CD14-positive monocyte (primary cell): Measurements from ENCODE around the gene TRAPPC10. TPM values are rescaled to one million over a fixed set of nuclear protein-coding genes. Genes with fewer than 3 reads are reported as not detected.

Experiments
- DNase-seq, 3 donors: peaks; one replicate each; pipeline ENCODE4 v3.0.0-alpha.2; 2011 to 2022
- H2AFZ ChIP-seq: 2 replicates; pipeline ENCODE4 v1.6.0; 2012; ENCODE audit warnings: mild to moderate bottlenecking, low read depth, low read length, inconsistent platforms; ENCODE audit not compliant: insufficient read depth, poor library complexity, severe bottlenecking
- H3K27ac ChIP-seq, 2 donors: 1 replicate in 1 of 2; 2 replicates in 1 of 2; pipeline ENCODE4 v1.5.1; 2012 to 2013; ENCODE audit warnings: low read length in 2 of 2, control low read depth in 1 of 2, inconsistent platforms in 1 of 2, low read depth in 1 of 2, mild to moderate bottlenecking in 1 of 2
- H3K27me3 ChIP-seq, 2 donors: one replicate each; pipeline versions ENCODE4 v1.6.0 to v1.6.1; 2011 to 2013; ENCODE audit warnings: low read length in 2 of 2; ENCODE audit not compliant: control insufficient read depth in 2 of 2, insufficient read depth in 2 of 2
- H3K36me3 ChIP-seq, 2 donors: replicated peaks in 1 of 2; 1 replicate in 1 of 2; 2 replicates in 1 of 2; pipeline versions ENCODE4 v1.5.1 to v1.6.1; 2012 to 2013; ENCODE audit warnings: low read length in 2 of 2, control low read depth in 1 of 2, inconsistent platforms in 1 of 2, mild to moderate bottlenecking in 1 of 2; ENCODE audit not compliant: insufficient read depth in 2 of 2, control insufficient read depth in 1 of 2
- H3K4me1 ChIP-seq, 2 donors: 1 replicate in 1 of 2; 2 replicates in 1 of 2; pipeline versions ENCODE4 v1.5.1 to v1.6.1; 2012 to 2013; ENCODE audit warnings: low read length in 2 of 2, control low read depth in 1 of 2, inconsistent platforms in 1 of 2, mild to moderate bottlenecking in 1 of 2, moderate library complexity in 1 of 2; ENCODE audit not compliant: insufficient read depth in 2 of 2, control insufficient read depth in 1 of 2
- H3K4me2 ChIP-seq: replicated peaks from 2 replicates; pipeline ENCODE3; 2012; ENCODE audit warnings: low read length, moderate library complexity, mild to moderate bottlenecking; ENCODE audit not compliant: poor library complexity, severe bottlenecking; ENCODE audit errors: extremely low read depth
- H3K4me3 ChIP-seq, 3 experiments: fragments of 200-600 bp in 1 of 3; sonication (generic) in 1 of 3; replicated peaks in 1 of 3; 1 replicate in 2 of 3; 2 replicates in 1 of 3; pipeline ENCODE4 v1.5.1; 2011 to 2013; ENCODE audit warnings: low read length in 3 of 3, mild to moderate bottlenecking in 3 of 3, control low read depth in 2 of 3, low read depth in 2 of 3, inconsistent platforms in 1 of 3, moderate library complexity in 1 of 3
- H3K79me2 ChIP-seq: 2 replicates; pipeline ENCODE4 v1.6.0; 2012; ENCODE audit warnings: mild to moderate bottlenecking, control low read depth, inconsistent platforms, low read length, moderate library complexity; ENCODE audit not compliant: insufficient read depth
- H3K9ac ChIP-seq: 2 replicates; pipeline ENCODE4 v1.6.0; 2017; ENCODE audit warnings: low read length, mild to moderate bottlenecking; ENCODE audit not compliant: insufficient read depth, poor library complexity, severe bottlenecking
- H3K9me3 ChIP-seq, 2 donors: replicated peaks in 1 of 2; 1 replicate in 1 of 2; 2 replicates in 1 of 2; pipeline versions ENCODE4 v1.5.1 to v1.6.1; 2012 to 2013; ENCODE audit warnings: low read length in 2 of 2, control low read depth in 1 of 2; ENCODE audit not compliant: control insufficient read depth in 1 of 2, insufficient read depth in 1 of 2
- H4K20me1 ChIP-seq: 2 replicates; pipeline ENCODE4 v1.6.0; 2012; ENCODE audit warnings: mild to moderate bottlenecking, low read length, control low read depth, moderate library complexity; ENCODE audit not compliant: insufficient read depth
- H3K27ac Mint-ChIP-seq, 7 donors: one replicate each; pipeline ENCODE4 v1.8.0; 2020; ENCODE audit warnings: mild to moderate bottlenecking in 7 of 7, mixed read lengths in 7 of 7, moderate library complexity in 6 of 7, inconsistent platforms in 2 of 7
- H3K27me3 Mint-ChIP-seq, 3 donors: one replicate each; pipeline ENCODE4 v1.8.0; 2021 to 2022; ENCODE audit warnings: low read depth in 3 of 3, mild to moderate bottlenecking in 3 of 3, mixed read lengths in 3 of 3, moderate library complexity in 3 of 3, inconsistent platforms in 1 of 3
- H3K36me3 Mint-ChIP-seq, 2 donors: one replicate each; pipeline ENCODE4 v1.8.0; 2020; ENCODE audit warnings: mixed read lengths in 2 of 2, inconsistent platforms in 1 of 2, mild to moderate bottlenecking in 1 of 2
- H3K4me1 Mint-ChIP-seq: one replicate; pipeline ENCODE4 v1.8.0; 2020; ENCODE audit warnings: mild to moderate bottlenecking, mixed read lengths
- H3K4me3 Mint-ChIP-seq, 2 donors: one replicate each; pipeline ENCODE4 v1.8.0; 2020; ENCODE audit warnings: mild to moderate bottlenecking in 2 of 2, mixed read lengths in 2 of 2, moderate library complexity in 1 of 2
- H3K9me3 Mint-ChIP-seq, 7 donors: one replicate each; pipeline ENCODE4 v1.8.0; 2020 to 2022; ENCODE audit warnings: mixed read lengths in 7 of 7, mild to moderate bottlenecking in 6 of 7, moderate library complexity in 6 of 7, inconsistent platforms in 2 of 7
- CTCF ChIP-seq: fragments of 200-600 bp; IDR thresholded peaks from one replicate; pipeline ENCODE4 v1.8.0; 2022; ENCODE audit warnings: antibody characterized with exemption, mild to moderate bottlenecking
- WGBS: methylation state at CpG from one replicate; pipeline ENCODE4 v1.1.5; 2013; ENCODE audit warnings: missing lambda C conversion rate; ENCODE audit not compliant: insufficient coverage; 5-methylcytosine and 5-hydroxymethylcytosine counted together
- intact Hi-C, 2 donors: fragments of 100-400 bp; cut with micrococcal nuclease; formaldehyde crosslinking; loops; one replicate each; pipeline versions ENCODE4 v1.15.0 to v1.15.1; 2023
- polyA plus RNA-seq, 3 donors: library from polyadenylated mRNA; depleted of rRNA in 1 of 3; unstranded in 2 of 3; stranded (reverse) in 1 of 3; fragments of 300-500 nt in 2 of 3; fragments of >200 nt in 1 of 3; fragmentation: Illumina TruSeq in 2 of 3; gene quantifications; 1 replicate in 2 of 3; 2 replicates in 1 of 3; pipeline ENCODE4 v1.2.3, GENCODE V29; 2012 to 2021

The TRAPPC10 gene
- polyA plus RNA-seq, 3 donors = 5.9 to 40.6 (median 8.6) TPM

GRCh38 chr21:44047996-44048560 is 36.0 kb downstream of the TRAPPC10 start:
- Mint-ChIP-seq H3K9me3 (peaks cover 0 to 2% (median 0%) of the 10 kb centered on the region in 7 donors), H3K27me3 (peaks cover 0 to 1% (median 0%) of the 10 kb centered on the region in 3 donors), H3K4me1 (no peaks in the 10 kb centered on the region), H3K4me3 (no peak overlapping the region), H3K36me3 (peaks cover 62 to 85% of the 10 kb centered on the region in 2 donors), H3K27ac (peak overlapping the region in 2 of 7 donors; percentile 30 to 75)
- Histone ChIP-seq H3K4me3 (no peak overlapping the region), H3K27ac (no peak overlapping the region), H3K36me3 (peaks cover 53 to 96% of the 10 kb centered on the region in 2 donors), H2AFZ (no peak overlapping the region), H3K79me2 (peaks cover 89% of the 10 kb centered on the region), H3K9me3 (no peaks in the 10 kb centered on the region), H4K20me1 (peaks cover 100% of the 10 kb centered on the region), H3K9ac (no peak overlapping the region), H3K27me3 (no peaks in the 10 kb centered on the region), H3K4me1 (no peaks in the 10 kb centered on the region), H3K4me2 (no peak overlapping the region)
- 92% methylated on average over 2 of the region's 7 CpGs for WGBS
- intact Hi-C loops = no loop called here
- no peak for DNase-seq
- TF ChIP-seq CTCF = no peak

GRCh38 chr21:44049182-44049581 is 37.1 kb downstream of the TRAPPC10 start:
- peak overlapping the region in 1 of 2 donors; percentile 28 for H3K27ac ChIP-seq
- Mint-ChIP-seq H3K27me3 (peaks cover 0 to 1% (median 0%) of the 10 kb centered on the region in 3 donors), H3K4me3 (no peak overlapping the region), H3K36me3 (peaks cover 68 to 84% of the 10 kb centered on the region in 2 donors), H3K4me1 (no peaks in the 10 kb centered on the region), H3K27ac (peak overlapping the region in 4 of 7 donors; percentile 24 to 61 (median 54)), H3K9me3 (peaks cover 0 to 2% (median 0%) of the 10 kb centered on the region in 7 donors)
- H3K4me1 ChIP-seq = no peaks in the 10 kb centered on the region
- no peak overlapping the region for H3K4me3 ChIP-seq
- intact Hi-C loops = no loop called here
- peaks cover 58 to 96% of the 10 kb centered on the region in 2 donors for H3K36me3 ChIP-seq
- no peak overlapping the region for H2AFZ ChIP-seq
- H4K20me1 ChIP-seq = peaks cover 99% of the 10 kb centered on the region
- H3K4me2 ChIP-seq = no peak overlapping the region
- DNase-seq = no peak
- TF ChIP-seq CTCF = no peak
- H3K27me3 ChIP-seq = no peaks in the 10 kb centered on the region
- WGBS = 90% methylated on average over 5 of the region's 5 CpGs
- H3K9me3 ChIP-seq = no peaks in the 10 kb centered on the region
- no peak overlapping the region for H3K9ac ChIP-seq
- H3K79me2 ChIP-seq = peaks cover 81% of the 10 kb centered on the region
